Muscle layer of colon (tissue), 2 donors: ENCODE measurements around the gene HECTD4.

Source experiments
- H3K27ac ChIP-seq: one replicate; pipeline ENCODE4 v1.7.0; 2013; ENCODE audit warnings: low read depth, mild to moderate bottlenecking, low read length, moderate library complexity
- H3K27me3 ChIP-seq, 2 donors: one replicate each; pipeline ENCODE4 v1.7.0; 2013; ENCODE audit warnings: low read length in 2 of 2, mild to moderate bottlenecking in 2 of 2; ENCODE audit not compliant: insufficient read depth in 2 of 2, control insufficient read depth in 1 of 2
- H3K36me3 ChIP-seq: one replicate; pipeline ENCODE4 v1.7.0; 2013; ENCODE audit warnings: mild to moderate bottlenecking, low read length; ENCODE audit not compliant: insufficient read depth
- H3K4me1 ChIP-seq: one replicate; pipeline ENCODE4 v1.7.0; 2013; ENCODE audit warnings: mild to moderate bottlenecking, low read length; ENCODE audit not compliant: insufficient read depth
- H3K4me3 ChIP-seq, 2 donors: one replicate each; pipeline ENCODE4 v1.7.0; 2013; ENCODE audit warnings: low read length in 2 of 2, low read depth in 1 of 2, mild to moderate bottlenecking in 1 of 2, moderate library complexity in 1 of 2
- H3K9ac ChIP-seq: one replicate; pipeline ENCODE4 v1.7.0; 2013; ENCODE audit warnings: low read length
- H3K9me3 ChIP-seq: one replicate; pipeline ENCODE4 v1.7.0; 2013; ENCODE audit warnings: mild to moderate bottlenecking, low read length
- donor health status: abdominal sarcoma.
- donor health status: Adenocarcinoma of cecum.

The HECTD4 gene

GRCh38 chr12:112381883-112382796 lies at the start of gene HECTD4:
HECTD4 (minus strand) TSS chr12:112382431; CDS start chr12:112382128, 303 bp downstream.
- H3K27me3 ChIP-seq, result no peaks in the 10 kb centered on the region
- H3K27ac ChIP-seq, result peak within 1 kb of the TSS; percentile 64
- no peaks in the 10 kb centered on the region for H3K9me3 ChIP-seq
- no peaks in the 10 kb centered on the region for H3K36me3 ChIP-seq
- peak within 1 kb of the TSS; percentile 85 to 95 for H3K4me3 ChIP-seq
- H3K9ac ChIP-seq, result peak within 1 kb of the TSS; percentile 58
- peaks cover 8% of the 10 kb centered on the region for H3K4me1 ChIP-seq

GRCh38 chr12:112431965-112432364 lies 49.7 kb upstream of the HECTD4 start:
- no peak overlapping the region for H3K4me3 ChIP-seq
- no peaks in the 10 kb centered on the region for H3K9me3 ChIP-seq
- no peak overlapping the region for H3K27ac ChIP-seq
- H3K27me3 ChIP-seq, result no peaks in the 10 kb centered on the region
- H3K4me1 ChIP-seq, result no peaks in the 10 kb centered on the region
- no peak overlapping the region for H3K9ac ChIP-seq
- no peaks in the 10 kb centered on the region for H3K36me3 ChIP-seq

- no peaks in the 10 kb centered on the region for H3K4me1 ChIP-seq
- no peaks in the 10 kb centered on the region for H3K27me3 ChIP-seq
- no peak overlapping the region for H3K9ac ChIP-seq
- no peaks in the 10 kb centered on the region for H3K9me3 ChIP-seq
- no peak overlapping the region for H3K4me3 ChIP-seq
- H3K36me3 ChIP-seq, result no peaks in the 10 kb centered on the region
- H3K27ac ChIP-seq, result no peak overlapping the region
Observed at GRCh38 chr12:112430929-112431328, 48.7 kb upstream of the HECTD4 start.

- Histone ChIP-seq H3K4me3 (no peak overlapping the region), H3K36me3 (no peaks in the 10 kb centered on the region), H3K27me3 (no peaks in the 10 kb centered on the region), H3K9ac (no peak overlapping the region), H3K27ac (no peak overlapping the region), H3K9me3 (no peaks in the 10 kb centered on the region), H3K4me1 (no peaks in the 10 kb centered on the region)
Observed at GRCh38 chr12:112427760-112428159, 45.5 kb upstream of the HECTD4 start.

GRCh38 chr12:112425582-112426382 lies 43.6 kb upstream of the HECTD4 start:
- H3K4me3 ChIP-seq, result no peak overlapping the region
- H3K4me1 ChIP-seq, result peaks cover 2% of the 10 kb centered on the region
- no peaks in the 10 kb centered on the region for H3K27me3 ChIP-seq
- H3K36me3 ChIP-seq, result no peaks in the 10 kb centered on the region
- no peak overlapping the region for H3K27ac ChIP-seq
- no peaks in the 10 kb centered on the region for H3K9me3 ChIP-seq
- no peak overlapping the region for H3K9ac ChIP-seq

GRCh38 chr12:112424126-112424525 lies 41.9 kb upstream of the HECTD4 start:
- Histone ChIP-seq H3K9ac (no peak overlapping the region), H3K27me3 (no peaks in the 10 kb centered on the region), H3K4me1 (peaks cover 16% of the 10 kb centered on the region), H3K27ac (no peak overlapping the region), H3K36me3 (no peaks in the 10 kb centered on the region), H3K9me3 (no peaks in the 10 kb centered on the region), H3K4me3 (no peak overlapping the region)

- no peaks in the 10 kb centered on the region for H3K36me3 ChIP-seq
- no peak overlapping the region for H3K4me3 ChIP-seq
- H3K9ac ChIP-seq, result no peak overlapping the region
- H3K27ac ChIP-seq, result no peak overlapping the region
- no peaks in the 10 kb centered on the region for H3K27me3 ChIP-seq
- H3K9me3 ChIP-seq, result no peaks in the 10 kb centered on the region
- peaks cover 19% of the 10 kb centered on the region for H3K4me1 ChIP-seq
Observed at GRCh38 chr12:112422531-112422930, 40.3 kb upstream of the HECTD4 start.

GRCh38 chr12:112421363-112421762 lies 39.1 kb upstream of the HECTD4 start:
- H3K4me3 ChIP-seq, result no peak overlapping the region
- H3K9me3 ChIP-seq, result no peaks in the 10 kb centered on the region
- H3K27me3 ChIP-seq, result no peaks in the 10 kb centered on the region
- peaks cover 19% of the 10 kb centered on the region for H3K4me1 ChIP-seq
- no peaks in the 10 kb centered on the region for H3K36me3 ChIP-seq
- H3K9ac ChIP-seq, result no peak overlapping the region
- no peak overlapping the region for H3K27ac ChIP-seq

GRCh38 chr12:112420740-112421139 lies 38.5 kb upstream of the HECTD4 start:
- Histone ChIP-seq H3K27me3 (no peaks in the 10 kb centered on the region), H3K9me3 (no peaks in the 10 kb centered on the region), H3K27ac (no peak overlapping the region), H3K36me3 (no peaks in the 10 kb centered on the region), H3K4me1 (peaks cover 19% of the 10 kb centered on the region), H3K4me3 (no peak overlapping the region), H3K9ac (no peak overlapping the region)

- Histone ChIP-seq H3K9me3 (no peaks in the 10 kb centered on the region), H3K4me1 (peaks cover 19% of the 10 kb centered on the region), H3K9ac (peak overlapping the region; percentile 94), H3K4me3 (peak overlapping the region; percentile 89 to 97), H3K36me3 (no peaks in the 10 kb centered on the region), H3K27ac (peak overlapping the region; percentile 98), H3K27me3 (no peaks in the 10 kb centered on the region)
Observed at GRCh38 chr12:112419297-112420133, 37.3 kb upstream of the HECTD4 start.
